Lower leg skin (tissue), 4 donors: ENCODE results near the gene YBX3. TPM values are rescaled to one million over a fixed set of nuclear protein-coding genes. Genes with fewer than 3 reads are reported as not detected.

Experiments
- DNase-seq, 2 donors: peaks; one replicate each; pipeline ENCODE4 v3.0.0-alpha.2; 2019; ENCODE audit warnings: low spot score in 2 of 2
- H3K4me3 ChIP-seq: fragments of 200-600 bp; sonication (generic); 2 replicates; pipeline ENCODE4 v1.5.1; 2017; ENCODE audit warnings: mild to moderate bottlenecking, low read depth; ENCODE audit not compliant: poor library complexity, severe bottlenecking
- CTCF ChIP-seq, 3 donors: fragments of 450-650 bp; IDR thresholded peaks; one replicate each; pipeline ENCODE4 v1.5.1; 2016; ENCODE audit warnings: antibody characterized with exemption in 3 of 3, mild to moderate bottlenecking in 3 of 3, moderate library complexity in 2 of 3
- POLR2A ChIP-seq, 2 donors: fragments of 450-650 bp; IDR thresholded peaks; one replicate each; pipeline ENCODE4 v1.6.1; 2016 to 2017; ENCODE audit warnings: antibody characterized with exemption in 2 of 2, mild to moderate bottlenecking in 1 of 2, moderate library complexity in 1 of 2
- WGBS, 2 donors: methylation state at CpG; one replicate each; pipeline ENCODE4 v1.1.5; 2018; 5-methylcytosine and 5-hydroxymethylcytosine counted together
- intact Hi-C: fragments of 100-400 bp; cut with DNase I; formaldehyde crosslinking; loops from one replicate; pipeline ENCODE4 v1.15.0; 2023; ENCODE audit warnings: low total_unique reads
- total RNA-seq, 4 donors: library from RNA; depleted of rRNA; stranded (reverse); fragments of >200 nt; gene quantifications; one replicate each; pipeline ENCODE4 v1.1.0, GENCODE V29; 2016

YBX3 gene
- total RNA-seq, 4 donors from 2014 or later: 544 to 987 (median 637) TPM

GRCh38 chr12:10739157-10740118 lies 16.3 kb upstream of the YBX3 start:
- 83 to 84% methylated on average over 8 of the region's 8 CpGs for WGBS, 2 donors
- intact Hi-C loops: loop anchor here (10.0 kb wide), 1 partner anchor 495 kb away; no protein-coding TSS in a partner anchor
- no peak for TF ChIP-seq POLR2A (IDR thresholded peaks at IDR 0.05)
- TF ChIP-seq CTCF (IDR thresholded peaks at IDR 0.05): no peak
- DNase-seq: no peak
- no peak overlapping the region for H3K4me3 ChIP-seq

- no peak overlapping the region for H3K4me3 ChIP-seq
- TF ChIP-seq POLR2A (IDR thresholded peaks at IDR 0.05) (no peak), CTCF (IDR thresholded peaks at IDR 0.05) (no peak)
- intact Hi-C loops: no loop called here
These were observed 14.1 kb upstream of the YBX3 start for GRCh38 chr12:10737249-10737648.

GRCh38 chr12:10736463-10736862 lies 13.3 kb upstream of the YBX3 start:
- no peak overlapping the region for H3K4me3 ChIP-seq
- TF ChIP-seq CTCF (IDR thresholded peaks at IDR 0.05): no peak
- no peak for TF ChIP-seq POLR2A (IDR thresholded peaks at IDR 0.05)
- intact Hi-C loops: no loop called here
- 32 to 38% methylated on average over 1 of the region's 1 CpG for WGBS, 2 donors
- DNase-seq: no peak

More at GRCh38 chr12:10737249-10737648, 14.1 kb upstream of the YBX3 start:
- no peak for DNase-seq
- WGBS, 2 donors: 41 to 53% methylated on average over 1 of the region's 1 CpG

- H3K4me3 ChIP-seq: no peak overlapping the region
- no peak for DNase-seq
- intact Hi-C loops: no loop called here
- TF ChIP-seq POLR2A (IDR thresholded peaks at IDR 0.05): no peak
These were observed 12.3 kb upstream of the YBX3 start for GRCh38 chr12:10735428-10735827.

- WGBS, 2 donors: 69 to 74% methylated on average over 4 of the region's 4 CpGs
- intact Hi-C loops: no loop called here
- H3K4me3 ChIP-seq: no peak overlapping the region
- DNase-seq: no peak
- no peak for TF ChIP-seq POLR2A (IDR thresholded peaks at IDR 0.05)
- no peak for TF ChIP-seq CTCF (IDR thresholded peaks at IDR 0.05)
These were observed 9.4 kb upstream of the YBX3 start for GRCh38 chr12:10732549-10732948.

GRCh38 chr12:10732066-10732465 lies 8.9 kb upstream of the YBX3 start:
- intact Hi-C loops: no loop called here
- WGBS, 2 donors: 78 to 83% methylated on average over 2 of the region's 2 CpGs

More at GRCh38 chr12:10732066-10732465, 8.9 kb upstream of the YBX3 start:
- no peak overlapping the region for H3K4me3 ChIP-seq
- TF ChIP-seq CTCF (IDR thresholded peaks at IDR 0.05): no peak
- TF ChIP-seq POLR2A (IDR thresholded peaks at IDR 0.05): no peak
- no peak for DNase-seq
